BLaER1 treated with 17β-estradiol and CSF1 and Interleukin-3, amounts not matched to agents 10 nM and 100 nM (cell line): ENCODE results near the gene TMC2.

Experiments used
- H3K27ac ChIP-seq, 11 experiments: shearing (Covaris generic); formaldehyde crosslinking; 2 replicates each; pipeline ENCODE4 v1.8.1; 2022
- H3K27me3 ChIP-seq, 11 experiments: shearing (Covaris generic); formaldehyde crosslinking; 2 replicates each; pipeline ENCODE4 v1.8.1; 2022
- H3K36me3 ChIP-seq, 11 experiments: shearing (Covaris generic); formaldehyde crosslinking; 2 replicates each; pipeline ENCODE4 v1.8.1; 2022
- H3K4me1 ChIP-seq, 10 experiments: shearing (Covaris generic); formaldehyde crosslinking; 2 replicates each; pipeline ENCODE4 v1.8.1; 2022
- H3K4me2 ChIP-seq, 11 experiments: shearing (Covaris generic); formaldehyde crosslinking; 2 replicates each; pipeline ENCODE4 v1.8.1; 2022
- H3K4me3 ChIP-seq, 10 experiments: shearing (Covaris generic); formaldehyde crosslinking; 2 replicates each; pipeline ENCODE4 v1.8.1; 2022
- H3K9ac ChIP-seq, 11 experiments: shearing (Covaris generic); formaldehyde crosslinking; 2 replicates each; pipeline ENCODE4 v1.8.1; 2022
- H3K9me3 ChIP-seq, 11 experiments: shearing (Covaris generic); formaldehyde crosslinking; replicated peaks in 1 of 11; 2 replicates each; pipeline ENCODE4 v1.8.1; 2022
- H4K20me1 ChIP-seq, 11 experiments: shearing (Covaris generic); formaldehyde crosslinking; 2 replicates each; pipeline ENCODE4 v1.8.1; 2022
- Cebpa-rat ChIP-seq, 11 experiments: shearing (Covaris generic); IDR thresholded peaks; 2 replicates each; pipeline ENCODE4 v1.8.1; 2022

Gene TMC2

DNA sequence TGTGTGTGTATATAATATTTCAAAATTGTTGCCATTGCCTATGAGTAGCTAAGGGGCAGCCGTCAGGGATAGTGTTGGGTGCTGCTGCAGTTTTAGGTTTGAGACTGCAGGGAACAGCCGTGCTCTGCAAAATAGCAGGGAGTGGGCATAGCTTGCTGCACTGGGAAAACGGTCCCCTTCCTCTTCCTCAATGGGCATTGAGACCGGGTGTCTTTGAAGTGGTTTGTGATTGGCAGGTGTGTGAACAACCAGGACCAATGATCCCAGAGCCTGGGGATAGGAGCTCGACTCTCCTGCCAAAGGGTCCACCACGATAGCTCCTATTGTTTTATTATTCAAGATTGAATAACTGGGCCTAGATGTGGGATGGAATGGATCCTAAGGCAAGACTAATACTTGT, 151.1 kb downstream of the TMC2 start:
- H3K4me2 ChIP-seq = peak overlapping the region; percentile 27 to 71 (median 56)
- no peak for TF ChIP-seq Cebpa-rat (IDR thresholded peaks at IDR 0.05)
- no peak overlapping the region for H3K4me3 ChIP-seq
- peaks cover 0 to under 1% (median 0%) of the 10 kb centered on the region in 11 experiments; a peak in 1 of 22 replicates for H3K9me3 ChIP-seq
- H3K4me1 ChIP-seq = peaks cover 14 to 45% (median 36%) of the 10 kb centered on the region in 10 experiments
- H3K27me3 ChIP-seq = peaks cover 0 to 19% (median 12%) of the 10 kb centered on the region in 11 experiments; a peak in 15 of 22 replicates
- no peaks in the 10 kb centered on the region; a peak in 1 of 22 replicates for H4K20me1 ChIP-seq
- no peak overlapping the region for H3K9ac ChIP-seq
- H3K27ac ChIP-seq = no peak overlapping the region
- no peaks in the 10 kb centered on the region for H3K36me3 ChIP-seq

DNA sequence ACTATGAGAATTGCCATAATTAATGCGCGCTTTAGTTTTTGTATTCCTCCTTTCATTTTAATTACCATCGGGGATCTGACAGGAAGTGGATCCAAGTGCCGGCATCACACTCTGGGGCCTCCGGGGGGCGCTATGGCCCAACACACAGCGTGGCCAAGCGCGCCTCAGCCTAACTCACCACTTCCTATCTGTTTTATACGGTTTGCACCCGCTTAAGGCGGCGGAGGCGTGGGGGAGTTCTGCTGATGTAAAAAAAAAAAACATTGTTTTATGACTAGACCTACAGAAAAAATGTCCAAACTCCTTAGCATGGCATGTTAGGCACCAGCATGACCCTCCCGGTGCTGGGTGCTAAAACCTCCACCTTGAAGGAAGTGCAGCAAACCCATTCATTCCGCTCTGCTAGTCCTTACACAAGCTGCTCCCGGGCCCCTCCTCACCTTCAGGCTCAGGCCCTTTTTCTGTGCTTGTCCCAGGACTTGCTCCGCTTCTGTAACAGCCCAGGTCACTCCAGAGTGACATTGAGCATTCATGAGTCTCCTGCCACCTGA, 151.7 kb downstream of the TMC2 start:
- Histone ChIP-seq H3K27me3 (peaks cover 0 to 19% (median 13%) of the 10 kb centered on the region in 11 experiments; a peak in 15 of 22 replicates), H4K20me1 (no peaks in the 10 kb centered on the region; a peak in 1 of 22 replicates), H3K9me3 (no peaks in the 10 kb centered on the region), H3K4me1 (peaks cover 14 to 45% (median 36%) of the 10 kb centered on the region in 10 experiments), H3K9ac (no peak overlapping the region), H3K4me2 (peak overlapping the region; percentile 27 to 71 (median 56)), H3K4me3 (no peak overlapping the region), H3K27ac (no peak overlapping the region), H3K36me3 (no peaks in the 10 kb centered on the region)
- no peak for TF ChIP-seq Cebpa-rat (IDR thresholded peaks at IDR 0.05)

DNA sequence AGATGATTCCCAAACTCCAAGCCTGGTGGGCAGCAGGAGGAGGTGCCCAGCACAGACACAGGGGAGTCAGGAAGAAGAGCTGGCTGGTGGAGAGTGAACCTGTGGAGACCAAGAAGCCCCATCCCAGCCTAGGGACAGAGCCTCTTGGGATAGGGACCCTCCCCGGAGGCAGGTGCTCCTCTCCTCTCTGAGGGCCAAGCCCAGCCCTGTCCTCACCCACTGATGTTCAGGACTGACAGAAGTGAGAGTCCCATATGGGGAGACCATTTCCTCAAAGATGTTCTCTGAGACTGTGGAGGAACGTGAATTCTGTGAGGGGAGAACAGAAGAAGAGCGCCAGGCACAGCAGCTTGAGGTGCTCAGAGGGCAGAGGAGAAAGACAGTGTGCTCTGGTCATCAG, 153.8 kb downstream of the TMC2 start:
- H3K27me3 ChIP-seq = peaks cover 11 to 39% (median 29%) of the 10 kb centered on the region in 11 experiments; a peak in 21 of 22 replicates

DNA sequence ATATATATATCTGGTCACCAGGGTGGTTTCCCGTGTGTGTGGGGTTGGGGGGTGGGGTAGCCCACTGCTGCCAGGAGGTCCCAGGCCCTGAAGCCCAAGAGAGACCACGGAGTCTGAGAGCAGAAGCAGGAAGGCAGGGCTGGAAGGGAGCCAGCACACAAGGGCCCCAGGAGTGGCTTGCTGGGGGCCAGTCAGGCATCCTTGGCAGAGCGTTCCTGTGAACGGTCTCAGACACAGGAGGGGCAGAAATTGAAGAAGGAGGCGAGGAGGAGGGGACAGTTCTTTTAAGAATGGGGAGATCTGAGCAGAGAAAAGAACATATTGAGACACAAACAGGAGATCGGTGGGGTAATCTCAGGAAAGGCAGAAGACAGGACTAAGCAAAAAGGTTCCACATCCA, 154.3 kb downstream of the TMC2 start:
- Histone ChIP-seq H3K4me3 (no peak overlapping the region), H3K27me3 (peaks cover 11 to 41% (median 29%) of the 10 kb centered on the region in 11 experiments; a peak in 21 of 22 replicates), H3K4me1 (peaks cover 10 to 62% (median 53%) of the 10 kb centered on the region in 10 experiments; a peak in 19 of 20 replicates), H3K36me3 (no peaks in the 10 kb centered on the region), H3K4me2 (peak overlapping the region in 5 of 11 experiments; percentile 68 to 90 (median 87); a peak in 7 of 22 replicates), H4K20me1 (peaks cover 0 to 23% (median 8%) of the 10 kb centered on the region in 11 experiments; a peak in 9 of 22 replicates), H3K9ac (peak overlapping the region in 3 of 11 experiments; percentile 5 to 82 (median 24); a peak in 2 of 22 replicates), H3K27ac (no peak overlapping the region), H3K9me3 (no peaks in the 10 kb centered on the region)
- TF ChIP-seq Cebpa-rat (IDR thresholded peaks at IDR 0.05) = no peak

More for the DNA sequence above, 153.8 kb downstream of the TMC2 start:
- Histone ChIP-seq H3K4me3 (no peak overlapping the region), H3K36me3 (no peaks in the 10 kb centered on the region), H4K20me1 (peaks cover 0 to 18% (median 8%) of the 10 kb centered on the region in 11 experiments; a peak in 9 of 22 replicates), H3K4me2 (peak overlapping the region in 4 of 11 experiments; percentile 68 to 90 (median 88); a peak in 3 of 22 replicates), H3K27ac (no peak overlapping the region), H3K9ac (no peak overlapping the region), H3K9me3 (no peaks in the 10 kb centered on the region), H3K4me1 (peaks cover 14 to 59% (median 52%) of the 10 kb centered on the region in 10 experiments)
- TF ChIP-seq Cebpa-rat (IDR thresholded peaks at IDR 0.05) = no peak

DNA sequence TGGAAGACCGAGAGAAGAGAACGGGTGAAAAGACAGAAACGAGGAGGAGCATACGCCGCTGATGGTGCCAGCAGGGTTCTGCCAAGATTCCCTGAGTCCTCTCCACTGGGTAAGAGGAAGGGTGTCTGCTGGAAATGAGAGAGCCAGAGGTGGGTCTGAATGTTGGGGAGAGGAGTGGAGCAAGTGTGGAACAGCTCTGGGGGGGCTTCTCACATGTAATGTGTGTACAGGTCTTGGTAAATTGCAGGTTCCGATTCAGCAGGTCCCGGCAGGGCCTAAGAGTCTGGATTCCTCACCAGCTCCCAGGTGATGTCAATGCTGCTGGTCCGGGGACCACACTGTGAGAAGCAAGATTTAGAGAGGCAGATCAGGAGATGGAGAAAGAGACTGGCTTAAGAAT, 154.8 kb downstream of the TMC2 start:
- Histone ChIP-seq H3K27ac (no peak overlapping the region), H3K4me2 (peak overlapping the region in 5 of 11 experiments; percentile 68 to 90 (median 87); a peak in 7 of 22 replicates), H3K4me3 (no peak overlapping the region), H3K27me3 (peaks cover 11 to 41% (median 29%) of the 10 kb centered on the region in 11 experiments; a peak in 21 of 22 replicates), H4K20me1 (peaks cover 0 to 27% (median 8%) of the 10 kb centered on the region in 11 experiments; a peak in 9 of 22 replicates), H3K9me3 (no peaks in the 10 kb centered on the region), H3K4me1 (peaks cover 10 to 66% (median 57%) of the 10 kb centered on the region in 10 experiments; a peak in 19 of 20 replicates), H3K9ac (peak overlapping the region in 3 of 11 experiments; percentile 5 to 82 (median 24); a peak in 2 of 22 replicates), H3K36me3 (no peaks in the 10 kb centered on the region)
- TF ChIP-seq Cebpa-rat (IDR thresholded peaks at IDR 0.05) = no peak
